Activated naive CD8-positive, alpha-beta T cell treated with anti-CD3 and anti-CD28 coated beads, Interleukin-2, amount 50 U/mL, for 16 hours (primary cell): ENCODE data around the gene PON3.
"Not testable (repeated sequence)": the region's sequence is repeated elsewhere in the genome, so short reads cannot be mapped to it uniquely, and the experiment has no call there.

Experiments used
- DNase-seq: peaks from one replicate; pipeline ENCODE4 v3.0.0-alpha.2; 2020; ENCODE audit warnings: low read depth, low spot score

PON3 gene

DNA sequence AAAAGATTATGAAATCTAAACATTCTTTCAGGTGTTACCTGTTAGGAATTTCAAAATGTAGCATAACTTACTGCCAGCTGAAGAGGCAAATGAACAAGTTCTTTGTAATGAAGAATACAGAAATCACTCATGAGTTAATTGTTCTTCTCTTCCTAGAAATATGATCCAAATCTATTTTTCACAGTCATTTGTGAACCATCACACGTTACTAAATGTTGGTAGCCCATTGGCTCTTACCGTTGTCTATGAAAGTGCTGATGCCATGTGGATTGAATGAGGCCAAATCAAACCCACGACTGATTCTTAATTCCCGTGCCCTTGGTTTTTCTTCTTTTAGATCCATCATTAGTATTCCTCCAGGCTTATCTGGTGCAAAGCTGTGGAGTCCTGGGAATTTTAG, 15.9 kb upstream of the PON3 start:
- DNase-seq: no peak

DNA sequence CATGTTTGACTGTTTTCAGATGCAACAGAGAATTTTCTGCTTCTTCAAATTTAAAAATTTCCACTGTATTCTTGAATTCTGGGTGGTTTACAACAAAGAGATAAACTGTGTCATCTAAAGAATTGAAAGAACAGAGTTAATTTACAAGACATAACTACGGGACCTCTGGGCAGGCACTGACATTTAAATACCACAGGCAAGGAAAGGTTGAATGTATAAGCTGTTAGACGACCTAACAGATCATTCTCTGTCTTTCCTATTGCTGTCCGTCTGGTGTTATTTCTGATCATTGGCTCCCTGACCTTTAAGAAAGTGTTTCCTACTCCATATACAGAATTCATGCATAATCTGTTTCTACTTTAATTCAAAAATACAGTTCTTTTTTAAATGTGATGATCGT, 15.5 kb upstream of the PON3 start:
- DNase-seq: no peak

DNA sequence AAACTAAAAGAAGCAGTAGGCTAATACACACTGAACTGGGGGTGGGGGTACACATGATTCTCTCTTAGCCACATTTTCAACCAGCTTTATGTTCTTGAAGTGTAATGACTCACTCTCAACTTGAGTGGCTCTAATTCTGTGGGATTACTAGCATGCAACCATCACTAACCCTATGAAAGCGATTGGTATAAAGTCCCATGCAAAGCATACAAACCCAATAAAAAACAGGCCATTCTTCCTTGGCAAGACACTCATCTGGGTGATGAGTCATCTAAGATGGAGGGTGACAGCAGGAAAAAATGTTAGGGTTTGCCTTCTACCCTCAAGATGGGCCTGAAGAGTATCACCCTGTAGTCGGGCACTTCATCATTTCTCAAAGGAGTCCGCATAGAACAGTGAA, 14.9 kb upstream of the PON3 start:
- no peak for DNase-seq

DNA sequence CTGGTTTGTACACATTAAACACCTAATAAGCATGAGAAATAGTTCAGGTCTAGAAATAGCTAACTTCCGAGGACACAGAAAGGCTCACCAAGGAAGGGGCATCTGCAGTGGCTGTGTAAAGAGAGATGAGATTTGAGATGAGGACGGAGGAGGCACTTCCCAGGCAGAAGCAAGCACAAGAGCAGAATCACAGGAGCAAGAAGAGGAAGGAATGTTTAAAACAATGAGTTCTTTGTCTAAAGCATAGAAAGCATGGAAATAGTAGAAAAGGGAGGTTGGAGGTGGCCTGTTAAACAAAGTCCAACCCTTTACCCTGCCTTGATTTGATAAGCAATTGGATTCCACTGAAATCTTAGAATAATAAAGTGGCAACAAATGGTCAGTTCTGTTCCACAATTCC, 11.6 kb upstream of the PON3 start:
- no peak for DNase-seq

DNA sequence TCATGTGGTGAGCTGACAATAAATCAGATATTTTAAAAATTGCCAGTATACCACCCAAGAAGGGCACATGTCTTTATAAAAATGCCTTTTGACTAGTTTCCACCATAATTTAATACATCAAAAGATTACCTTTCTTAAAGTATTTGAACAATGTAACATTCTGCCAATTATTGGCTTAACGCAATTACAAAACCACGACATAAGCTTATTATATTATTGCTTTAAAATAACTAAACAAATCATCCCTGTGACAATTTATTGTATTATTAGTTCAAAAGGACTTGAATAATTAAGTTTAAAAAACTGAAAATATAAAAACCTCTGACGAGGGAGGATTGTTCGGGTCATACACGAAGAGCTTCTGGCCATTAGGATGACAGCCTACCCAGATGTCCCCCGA, 9.6 kb upstream of the PON3 start:
- no peak for DNase-seq

DNA sequence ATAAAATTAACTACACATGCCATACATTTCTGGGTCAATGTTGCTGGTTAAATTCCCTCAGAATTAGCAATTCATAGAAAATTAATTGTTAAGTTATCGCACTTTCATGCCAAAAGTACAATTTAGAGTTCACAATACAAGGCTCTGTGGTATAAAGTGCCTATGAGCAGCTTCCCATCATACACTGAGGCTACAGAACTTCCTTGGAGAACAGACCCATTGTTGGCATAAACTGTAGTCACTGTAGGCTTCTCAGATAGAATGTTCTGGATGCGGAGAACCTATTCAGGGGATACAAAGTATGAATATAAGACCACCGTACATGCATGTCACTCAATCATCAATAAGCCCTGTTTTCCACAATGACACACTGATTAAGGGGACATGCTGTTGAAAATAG, 9.0 kb upstream of the PON3 start:
- DNase-seq: no peak

DNA sequence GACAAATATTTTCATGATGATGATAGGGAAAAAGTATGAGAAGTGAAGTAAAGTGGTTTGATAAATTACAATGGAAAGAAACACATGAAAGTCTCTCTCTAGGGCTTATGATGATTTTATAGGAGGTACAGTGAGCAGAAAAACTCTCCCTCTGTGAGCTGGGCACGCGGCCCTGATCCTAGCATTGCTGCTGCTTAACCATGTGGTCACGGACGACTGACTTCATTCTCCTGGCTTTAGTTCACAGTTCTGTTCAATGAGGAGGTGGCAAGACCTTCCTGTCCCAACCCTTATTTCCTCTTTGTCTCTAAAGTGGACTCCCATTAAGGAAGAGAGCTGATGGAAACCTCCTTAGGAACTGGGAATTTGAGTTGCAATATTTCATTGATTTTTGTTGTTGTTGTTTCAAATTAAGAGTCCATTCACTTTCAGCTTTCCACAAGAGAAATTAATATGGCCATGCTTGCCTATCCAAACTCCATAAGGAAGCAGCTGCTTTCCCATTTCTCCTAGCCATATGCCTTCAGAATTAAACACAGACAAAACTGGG, 8.2 kb upstream of the PON3 start:
- DNase-seq: no peak

DNA sequence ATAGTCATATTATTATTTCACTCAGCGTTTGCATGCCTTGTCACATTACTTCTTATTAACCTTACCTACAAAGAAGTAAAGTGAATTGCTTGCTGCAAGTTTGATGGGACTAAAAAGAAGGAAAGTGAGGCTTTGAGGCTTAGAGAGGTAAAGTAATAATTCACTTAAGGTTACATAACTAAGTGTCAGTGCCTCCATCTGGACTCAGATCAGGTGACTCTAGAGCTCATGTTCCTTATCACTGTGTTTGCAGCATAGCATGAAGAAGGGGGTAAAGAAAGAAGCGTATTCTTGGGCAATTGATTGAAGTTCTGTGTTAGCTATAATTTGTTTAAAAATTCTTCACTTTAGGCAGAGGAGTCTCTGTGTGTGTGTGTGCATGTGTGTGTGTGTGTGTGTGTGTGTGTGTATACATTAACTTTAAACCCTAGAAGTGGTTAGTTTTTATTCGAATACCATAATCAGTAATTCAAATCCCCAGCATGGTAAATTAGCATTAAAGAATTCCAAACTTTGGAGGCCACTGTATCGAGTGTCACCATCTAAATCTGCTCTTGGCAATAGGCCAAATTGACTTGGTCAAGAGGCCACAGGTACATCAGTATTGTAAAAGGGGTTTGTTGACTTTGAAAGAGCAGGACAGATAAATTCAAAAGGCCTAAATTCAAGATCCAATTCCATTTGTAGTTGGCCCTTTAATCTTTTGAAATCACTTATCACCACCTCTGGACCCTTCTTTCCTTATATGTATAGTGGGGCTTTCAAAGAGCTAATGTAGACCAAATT, 2.2 kb upstream of the PON3 start:
- no peak for DNase-seq

DNA sequence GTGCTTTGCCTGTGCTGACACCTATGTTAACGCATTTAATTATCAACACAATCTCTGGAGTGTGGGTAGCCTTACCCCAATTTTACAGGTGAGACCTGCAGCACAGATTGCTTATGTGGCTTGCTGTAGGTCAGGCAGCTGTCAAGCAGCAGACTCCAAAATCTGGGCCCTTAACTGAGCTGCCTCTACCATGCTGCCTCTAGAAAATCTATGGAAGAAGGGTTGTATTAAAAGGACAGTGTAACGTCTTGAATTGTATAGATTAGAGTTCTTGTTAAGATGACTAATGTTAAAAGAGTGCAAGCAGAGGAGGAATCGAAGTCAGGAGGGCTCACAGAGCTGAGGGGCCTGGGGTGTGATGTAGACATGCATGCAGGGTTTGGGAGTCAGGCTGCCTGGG, 1.2 kb upstream of the PON3 start:
- DNase-seq: no peak

DNA sequence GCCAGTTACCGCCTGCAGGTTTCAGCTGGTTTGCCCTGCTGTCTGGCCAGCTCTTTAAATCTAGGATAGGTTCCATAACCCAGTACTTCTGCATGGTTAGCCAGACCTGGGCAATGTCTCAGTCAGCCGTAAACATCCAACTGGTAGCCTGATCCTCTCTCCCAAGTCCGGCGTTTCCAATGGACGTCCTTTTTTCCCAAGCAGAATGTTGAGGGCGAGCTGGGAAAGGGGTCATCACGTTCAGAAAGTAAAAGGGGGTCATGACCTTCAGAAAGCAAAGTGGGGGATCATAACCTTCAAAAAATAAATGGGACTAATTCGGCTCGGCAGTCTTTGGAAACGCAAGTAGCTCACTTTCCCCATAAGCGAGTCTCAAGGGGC, 430 bp downstream of the PON3 start:
- DNase-seq: no peak

DNA sequence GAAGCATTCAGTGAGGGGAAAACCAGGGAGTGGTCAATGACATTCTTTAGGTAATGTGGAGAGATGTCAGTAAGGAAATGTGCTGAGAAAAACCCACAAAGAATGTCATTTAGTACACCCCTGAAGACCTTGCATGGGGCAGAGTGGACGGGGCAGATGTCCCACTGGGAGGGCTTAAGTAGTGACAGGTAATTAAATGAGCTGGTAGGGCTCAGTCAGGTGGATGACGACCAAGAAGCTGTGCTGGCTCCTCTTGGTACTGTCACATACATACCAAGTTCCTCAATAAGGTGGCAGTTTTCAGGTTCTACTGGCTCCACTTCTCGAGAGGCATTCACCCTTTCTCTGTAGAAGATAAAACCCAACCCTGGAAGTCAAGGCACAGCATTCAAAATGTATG, 1.8 kb downstream of the PON3 start:
- no peak for DNase-seq

DNA sequence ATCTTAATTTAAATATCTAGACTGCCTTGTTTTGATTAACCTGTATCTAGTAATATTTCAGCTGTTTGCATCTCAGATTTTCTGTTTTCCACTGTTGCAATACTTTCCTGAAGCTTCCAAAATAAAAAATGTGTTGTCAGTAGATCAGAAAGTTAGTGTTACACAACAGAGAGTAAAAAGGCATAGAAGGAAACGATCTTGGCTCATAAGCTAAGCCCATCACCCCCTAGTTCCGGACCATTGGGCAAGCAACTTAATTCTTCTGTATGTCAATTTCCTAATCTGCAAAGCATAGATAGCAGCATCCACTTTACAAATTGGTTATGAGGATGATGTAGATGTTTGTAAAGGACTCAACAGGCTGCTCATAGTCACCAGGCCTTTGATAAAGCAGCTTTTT, 4.4 kb downstream of the PON3 start:
- no peak for DNase-seq

DNA sequence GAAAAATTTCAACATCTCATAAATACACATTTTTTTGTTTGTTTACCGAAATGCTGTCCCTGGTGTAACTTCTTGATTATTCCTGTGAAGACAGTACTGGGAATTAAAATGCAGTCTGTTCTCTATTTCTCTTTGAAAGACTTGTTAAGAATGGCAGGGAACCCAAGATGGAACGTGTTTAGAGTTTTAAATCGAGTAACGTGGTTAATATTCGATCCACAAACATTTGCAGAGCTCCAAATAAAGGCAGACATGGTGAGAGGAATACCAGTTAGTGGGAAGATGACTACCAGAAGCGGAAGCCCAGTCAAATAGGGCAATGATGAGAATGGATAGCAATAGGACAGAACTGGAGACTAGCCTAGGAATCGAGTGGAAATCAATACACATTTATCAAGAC, 6.7 kb downstream of the PON3 start:
- no peak for DNase-seq

DNA sequence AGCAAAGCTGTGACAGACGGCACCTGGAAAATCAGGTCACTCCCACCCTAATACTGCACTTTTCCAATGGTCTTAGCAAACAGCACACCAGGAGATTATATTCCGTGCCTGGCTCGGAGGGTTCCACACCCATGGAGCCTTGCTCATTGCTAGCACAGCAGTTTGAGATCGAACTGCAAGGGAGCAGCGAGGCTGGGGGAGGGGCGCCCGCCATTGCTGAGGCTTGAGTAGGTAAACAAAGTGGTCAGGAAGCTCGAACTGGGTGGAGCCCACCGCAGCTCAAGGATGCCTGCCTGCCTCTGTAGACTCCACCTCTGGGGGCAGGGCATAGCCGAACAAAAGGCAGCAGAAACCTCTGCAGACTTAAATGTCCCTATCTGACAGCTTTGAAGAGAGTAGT, 16.7 kb downstream of the PON3 start:
- DNase-seq: not testable (repeated sequence)

DNA sequence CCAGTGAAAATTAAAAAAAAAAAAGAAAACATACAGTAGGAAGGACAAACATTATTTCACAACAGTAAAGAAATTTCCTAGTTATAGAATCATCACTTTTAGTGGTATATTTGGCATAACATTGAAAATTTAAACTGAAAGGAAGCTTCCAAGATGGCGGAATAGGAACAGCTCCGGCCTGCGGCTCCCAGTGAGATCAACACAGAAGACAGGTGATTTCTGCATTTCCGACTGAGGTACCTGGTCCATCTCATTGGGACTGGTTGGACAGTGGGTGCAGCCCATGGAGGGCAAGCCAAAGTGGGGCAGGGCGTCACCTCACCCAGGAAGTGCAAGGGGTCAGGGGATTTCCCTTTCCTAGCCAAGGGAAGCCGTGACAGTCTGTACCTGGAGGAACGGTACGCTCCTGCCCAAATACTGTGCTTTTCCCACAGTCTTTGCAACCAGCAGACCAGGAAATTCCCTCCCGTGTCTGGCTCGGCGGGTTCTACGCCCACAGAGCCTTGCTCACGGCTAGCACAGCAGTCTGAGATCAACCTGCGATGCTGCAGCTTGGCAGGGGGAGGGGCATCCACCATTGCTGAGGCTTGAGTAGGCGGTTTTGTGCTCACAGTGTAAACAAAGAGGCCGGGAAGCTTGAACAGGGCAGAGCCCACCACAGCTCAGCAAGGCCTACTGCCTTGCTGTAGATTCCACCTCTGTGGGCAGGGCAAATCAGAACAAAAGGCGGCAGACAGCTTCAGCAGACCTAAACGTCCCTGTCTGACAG, 19.4 kb downstream of the PON3 start:
- DNase-seq: no peak

DNA sequence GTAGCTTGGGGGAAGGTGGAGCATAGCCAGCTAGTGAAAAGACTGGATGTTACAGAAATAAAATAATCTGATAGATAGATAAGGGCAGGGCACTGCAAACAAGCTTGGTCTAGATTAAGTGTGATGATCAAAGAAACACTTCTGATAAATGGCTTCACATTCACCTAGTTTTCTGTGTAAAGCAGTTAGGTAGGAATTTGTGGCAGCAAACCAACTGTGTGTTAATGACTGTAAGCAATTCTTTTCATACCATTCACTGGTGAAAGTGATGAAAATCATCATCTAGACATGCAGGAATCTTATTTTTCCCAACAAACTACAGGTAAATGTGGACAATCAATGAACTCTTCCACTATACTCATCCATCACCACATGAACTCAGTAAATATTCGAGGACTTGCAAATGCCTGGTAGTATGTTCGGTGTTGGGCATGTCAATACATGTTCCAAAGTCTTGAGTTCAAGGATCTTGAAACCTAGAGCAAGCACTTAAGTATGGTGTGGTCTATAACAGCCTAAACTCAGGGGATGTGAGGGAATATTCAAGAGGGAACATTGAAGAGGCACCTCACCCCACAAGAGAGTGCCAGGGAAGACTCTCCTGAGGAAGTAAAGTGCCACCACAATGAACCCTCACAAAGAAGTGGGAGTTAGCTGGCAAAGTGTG, 20.5 kb downstream of the PON3 start:
- no peak for DNase-seq

DNA sequence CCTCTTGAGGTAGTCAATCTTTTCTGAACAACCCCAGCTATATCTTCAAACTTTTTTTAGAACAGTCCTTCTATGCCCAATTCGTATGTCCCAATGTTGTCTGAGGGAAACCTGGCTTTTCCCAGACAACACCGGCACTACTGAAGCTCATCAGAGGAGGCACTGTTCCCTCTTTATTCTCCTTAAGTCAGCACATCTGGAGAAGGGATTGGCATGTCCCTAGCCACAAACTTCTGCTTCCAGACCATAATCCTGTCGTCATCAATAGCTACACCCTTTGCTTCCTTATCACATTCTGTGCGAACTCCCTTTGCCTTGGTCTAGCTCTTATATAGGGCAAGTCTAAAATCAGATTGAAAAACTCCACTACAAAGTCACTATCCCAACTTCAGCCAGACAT, 22.9 kb downstream of the PON3 start:
- no peak for DNase-seq

DNA sequence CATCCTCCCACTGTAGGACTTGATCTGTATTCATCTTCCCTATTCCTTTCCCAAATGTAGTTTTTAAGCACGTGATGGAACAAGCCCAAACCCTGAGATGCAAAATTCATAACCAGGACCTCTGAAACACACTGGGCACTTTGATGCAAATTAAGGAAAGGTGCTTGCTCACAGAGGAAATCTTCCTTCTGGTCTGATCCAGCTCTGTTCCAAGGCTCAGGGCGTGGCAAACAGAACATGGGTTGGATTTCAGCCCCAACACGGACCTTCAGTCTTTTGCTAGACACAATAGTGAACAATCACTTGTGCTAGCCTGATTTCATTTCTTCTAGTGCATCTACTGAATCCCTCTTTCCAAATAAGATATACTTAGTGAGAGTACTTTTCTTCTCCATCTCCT, 27.9 kb downstream of the PON3 start:
- DNase-seq: no peak

DNA sequence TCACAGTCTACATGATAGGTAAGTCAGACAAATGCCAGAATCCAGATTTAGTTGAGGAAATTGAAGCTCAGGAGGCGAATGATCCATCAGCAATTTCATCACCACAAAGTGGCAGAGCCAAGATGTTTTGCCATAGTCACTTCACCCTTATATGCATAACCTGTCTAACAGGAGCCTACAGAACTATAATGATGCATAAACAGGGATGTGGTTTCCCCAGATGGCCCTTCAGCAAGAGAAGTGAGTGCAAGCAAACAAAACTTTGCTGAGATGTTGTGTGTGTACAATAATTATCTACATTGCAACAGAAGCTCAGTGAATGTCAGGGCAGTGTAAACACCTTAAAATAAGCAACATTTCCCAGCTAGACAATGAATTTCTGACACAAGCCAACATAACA, 28.6 kb downstream of the PON3 start:
- no peak for DNase-seq

DNA sequence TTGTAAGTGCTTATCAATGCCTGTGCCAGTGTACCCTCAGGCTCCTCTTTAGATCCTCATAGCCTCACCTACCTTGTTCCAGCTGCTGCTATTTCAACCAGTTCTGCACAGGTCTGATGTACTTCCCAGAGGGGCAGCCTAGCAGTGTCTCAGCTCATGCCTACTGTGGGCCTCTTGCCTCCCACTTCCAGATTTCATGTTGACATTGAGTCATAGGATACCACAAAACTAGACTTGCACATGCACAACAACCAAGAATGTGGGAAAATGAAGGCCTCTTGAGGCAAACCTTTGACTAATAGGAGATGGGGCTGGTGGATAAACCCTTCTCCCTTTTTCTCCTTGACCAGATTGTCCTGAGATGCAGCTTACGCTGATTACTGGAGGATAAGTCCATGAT, 31.0 kb downstream of the PON3 start:
- DNase-seq: no peak

DNA sequence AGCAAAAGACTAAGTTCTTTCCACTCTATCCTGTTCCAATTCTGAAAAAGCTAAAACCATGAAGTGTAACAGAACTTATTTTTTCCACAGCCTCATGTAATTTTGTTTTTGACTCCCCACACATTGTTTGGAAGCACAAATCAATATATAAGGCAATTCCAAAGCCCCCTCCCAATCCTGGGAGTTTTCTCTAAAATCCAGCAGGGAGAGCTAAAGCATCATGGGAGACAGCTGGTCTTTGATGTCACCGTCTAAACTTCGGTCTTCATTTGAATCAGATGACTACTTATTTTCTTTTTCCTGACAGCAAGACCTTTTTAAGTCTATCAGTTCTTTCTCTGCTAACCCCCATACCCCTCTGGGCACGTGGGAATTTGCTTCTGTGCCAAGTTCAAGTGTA, 38.6 kb downstream of the PON3 start:
- no peak for DNase-seq

DNA sequence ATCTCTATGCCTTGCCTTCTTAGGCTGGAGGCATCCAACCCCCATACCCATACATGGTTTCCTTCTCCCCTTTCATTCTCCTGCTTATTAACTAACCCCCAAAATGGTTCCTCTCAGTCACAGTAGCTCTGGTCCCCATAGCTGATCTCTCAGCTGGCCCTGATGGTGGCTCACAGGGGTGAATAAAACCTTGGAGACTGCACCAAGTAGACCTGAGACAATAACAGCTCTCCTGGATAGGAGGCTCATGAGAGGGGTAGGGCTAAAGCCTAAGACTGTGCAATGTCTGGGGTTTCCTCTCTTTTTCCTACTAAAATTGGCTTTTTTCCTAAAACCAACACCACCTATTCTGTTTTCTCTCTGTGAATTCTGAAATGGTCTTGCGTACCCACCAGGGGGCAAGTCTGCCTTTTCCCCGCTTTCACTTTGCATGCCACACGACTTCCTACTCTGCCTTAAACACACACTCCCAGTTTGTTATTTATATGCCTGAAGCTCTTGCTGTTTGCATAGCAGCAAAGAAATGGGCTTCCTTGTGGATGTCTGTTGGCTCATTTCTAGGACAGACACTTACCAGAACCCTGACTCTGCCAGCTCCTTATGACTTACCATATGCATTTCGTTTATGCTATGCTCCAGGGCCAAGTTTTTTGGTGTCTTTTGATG, 53.4 kb downstream of the PON3 start:
- no peak for DNase-seq
